Esophagus squamous epithelium (tissue), 4 donors: ENCODE results near the gene DBNL.

Source experiments
- POLR2A ChIP-seq, 4 donors: fragments of 450-650 bp; IDR thresholded peaks; one replicate each; pipeline ENCODE4 v1.6.1; 2017; ENCODE audit warnings: antibody characterized with exemption in 4 of 4, mild to moderate bottlenecking in 4 of 4, moderate library complexity in 3 of 4
- TF ChIP-seq, protein P1 (sequence below), 6 experiments: fragments of 450-650 bp in 4 of 6; fragments of 200-600 bp in 2 of 6; sonication (generic) in 2 of 6; IDR thresholded peaks; one replicate each; pipeline ENCODE4 v1.5.1; 2016 to 2019; ENCODE audit warnings: antibody characterized with exemption in 6 of 6, mild to moderate bottlenecking in 4 of 6, moderate library complexity in 4 of 6

DNA sequence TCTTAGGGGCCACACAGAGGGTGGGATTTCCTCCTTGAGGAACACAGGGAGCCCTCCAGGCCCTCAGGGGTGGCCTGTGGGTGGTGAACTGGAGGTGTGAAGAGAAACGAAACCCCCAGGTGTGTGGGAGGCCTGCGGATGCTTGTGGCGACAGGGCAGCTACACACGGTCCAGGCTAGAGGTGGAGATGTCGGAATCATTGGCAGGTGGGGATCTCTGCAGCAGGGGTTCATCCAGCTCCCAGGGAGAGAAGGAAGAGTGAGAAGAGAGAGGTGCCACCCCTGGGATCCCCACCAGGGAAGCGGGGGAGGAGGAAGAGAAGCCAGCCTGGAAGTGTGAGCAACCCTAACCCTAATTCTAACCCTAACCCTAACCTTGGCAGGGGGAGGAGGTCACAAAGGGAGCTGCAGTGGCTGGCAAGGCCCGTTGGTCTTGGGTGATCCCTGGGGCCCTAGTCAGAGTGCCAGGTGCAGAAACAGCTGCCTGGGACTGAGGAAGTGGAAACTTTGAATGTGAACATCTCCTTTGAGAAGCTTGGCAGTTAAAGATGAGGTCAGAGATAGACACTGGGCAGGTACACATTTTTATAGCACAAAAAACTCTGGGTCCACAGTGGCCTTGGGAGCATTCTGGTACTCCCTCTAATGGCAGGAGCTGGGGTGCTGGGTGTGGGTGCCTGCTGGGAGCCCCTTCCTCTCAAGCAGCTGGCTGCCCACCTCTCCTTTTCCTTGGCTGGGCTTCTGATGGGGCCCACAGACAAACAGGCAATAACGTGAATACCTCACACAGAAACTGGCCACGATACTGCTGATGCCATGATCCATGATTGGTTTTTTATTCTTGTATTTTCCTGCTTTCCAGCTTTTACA is 52.8 kb downstream of the DBNL start:
- no peak for TF ChIP-seq POLR2A (IDR thresholded peaks at IDR 0.05)
- TF ChIP-seq, protein P1, sequence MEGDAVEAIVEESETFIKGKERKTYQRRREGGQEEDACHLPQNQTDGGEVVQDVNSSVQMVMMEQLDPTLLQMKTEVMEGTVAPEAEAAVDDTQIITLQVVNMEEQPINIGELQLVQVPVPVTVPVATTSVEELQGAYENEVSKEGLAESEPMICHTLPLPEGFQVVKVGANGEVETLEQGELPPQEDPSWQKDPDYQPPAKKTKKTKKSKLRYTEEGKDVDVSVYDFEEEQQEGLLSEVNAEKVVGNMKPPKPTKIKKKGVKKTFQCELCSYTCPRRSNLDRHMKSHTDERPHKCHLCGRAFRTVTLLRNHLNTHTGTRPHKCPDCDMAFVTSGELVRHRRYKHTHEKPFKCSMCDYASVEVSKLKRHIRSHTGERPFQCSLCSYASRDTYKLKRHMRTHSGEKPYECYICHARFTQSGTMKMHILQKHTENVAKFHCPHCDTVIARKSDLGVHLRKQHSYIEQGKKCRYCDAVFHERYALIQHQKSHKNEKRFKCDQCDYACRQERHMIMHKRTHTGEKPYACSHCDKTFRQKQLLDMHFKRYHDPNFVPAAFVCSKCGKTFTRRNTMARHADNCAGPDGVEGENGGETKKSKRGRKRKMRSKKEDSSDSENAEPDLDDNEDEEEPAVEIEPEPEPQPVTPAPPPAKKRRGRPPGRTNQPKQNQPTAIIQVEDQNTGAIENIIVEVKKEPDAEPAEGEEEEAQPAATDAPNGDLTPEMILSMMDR (IDR thresholded peaks at IDR 0.05) = no peak
